Activated T-helper 17 cell treated with anti-CD3 and anti-CD28 coated beads, Interleukin-2, amount 50 U/mL, for 72 hours (primary cell): ENCODE data around the gene NEURL1B. TPM values are rescaled to one million over a fixed set of nuclear protein-coding genes. Genes with fewer than 3 reads are reported as not detected.
"Not testable (repeated sequence)": the region's sequence is repeated elsewhere in the genome, so short reads cannot be mapped to it uniquely, and the experiment has no call there.

Experiments
- ATAC-seq: fragments of 150-1000 bp; cut with Tn5 transposase; replicated peaks from 2 replicates; pipeline ENCODE4 v1.10.0; 2021; ENCODE audit warnings: mild to moderate bottlenecking, moderate library complexity
- H3K27ac Mint-ChIP-seq: one replicate; pipeline ENCODE4 v1.8.0; 2022; ENCODE audit warnings: mixed read lengths
- H3K27me3 Mint-ChIP-seq: one replicate; pipeline ENCODE4 v1.8.0; 2022; ENCODE audit warnings: mixed read lengths
- H3K36me3 Mint-ChIP-seq: one replicate; pipeline ENCODE4 v1.8.0; 2022; ENCODE audit warnings: low read depth, mild to moderate bottlenecking, mixed read lengths
- H3K4me1 Mint-ChIP-seq: one replicate; pipeline ENCODE4 v1.8.0; 2022; ENCODE audit warnings: mixed read lengths
- H3K4me3 Mint-ChIP-seq: one replicate; pipeline ENCODE4 v1.8.0; 2022; ENCODE audit warnings: mild to moderate bottlenecking, mixed read lengths
- H3K9me3 Mint-ChIP-seq: one replicate; pipeline ENCODE4 v1.8.0; 2022; ENCODE audit warnings: mixed read lengths
- total RNA-seq, 2 donors: library from RNA; stranded (reverse); gene quantifications; one replicate each; pipeline ENCODE4 v1.2.3, GENCODE V29; 2022

Gene NEURL1B
- total RNA-seq, 2 donors from 2014 or later = 0.52 to 1.2 TPM

- H3K9me3 Mint-ChIP-seq = no peaks in the 10 kb centered on the region
- H3K4me3 Mint-ChIP-seq = no peak overlapping the region
- no peaks in the 10 kb centered on the region for H3K4me1 Mint-ChIP-seq
- no peak overlapping the region for H3K27ac Mint-ChIP-seq
- H3K36me3 Mint-ChIP-seq = no peaks in the 10 kb centered on the region
- H3K27me3 Mint-ChIP-seq = peaks cover 8% of the 10 kb centered on the region
- ATAC-seq = no peak
Measured at GRCh38 chr5:172647352-172648012, 6.4 kb downstream of the NEURL1B start.

GRCh38 chr5:172648013-172648381 is 6.9 kb downstream of the NEURL1B start:
- Mint-ChIP-seq H3K4me1 (no peaks in the 10 kb centered on the region), H3K36me3 (no peaks in the 10 kb centered on the region), H3K27ac (no peak overlapping the region), H3K4me3 (no peak overlapping the region), H3K9me3 (no peaks in the 10 kb centered on the region), H3K27me3 (peaks cover 5% of the 10 kb centered on the region)
- no peak for ATAC-seq

- no peaks in the 10 kb centered on the region for H3K36me3 Mint-ChIP-seq
- H3K9me3 Mint-ChIP-seq = no peaks in the 10 kb centered on the region
- no peaks in the 10 kb centered on the region for H3K4me1 Mint-ChIP-seq
- H3K4me3 Mint-ChIP-seq = no peak overlapping the region
- ATAC-seq = no peak
- H3K27me3 Mint-ChIP-seq = no peaks in the 10 kb centered on the region
- H3K27ac Mint-ChIP-seq = no peak overlapping the region
Measured at GRCh38 chr5:172648755-172649154, 7.7 kb downstream of the NEURL1B start.

GRCh38 chr5:172656496-172656895 is 15.4 kb downstream of the NEURL1B start:
- not testable (repeated sequence) for H3K36me3 Mint-ChIP-seq, H3K4me3 Mint-ChIP-seq, H3K27ac Mint-ChIP-seq, H3K27me3 Mint-ChIP-seq, ATAC-seq, H3K4me1 Mint-ChIP-seq
- H3K9me3 Mint-ChIP-seq = peaks cover 14% of the 10 kb centered on the region

- ATAC-seq, H3K27ac Mint-ChIP-seq, H3K4me1 Mint-ChIP-seq, H3K4me3 Mint-ChIP-seq, H3K36me3 Mint-ChIP-seq, H3K27me3 Mint-ChIP-seq: not testable (repeated sequence)
- H3K9me3 Mint-ChIP-seq = peaks cover 14% of the 10 kb centered on the region
Measured at GRCh38 chr5:172657524-172658233, 16.6 kb downstream of the NEURL1B start.

GRCh38 chr5:172658391-172658790 is 17.3 kb downstream of the NEURL1B start:
- ATAC-seq = no peak

GRCh38 chr5:172658961-172659501 is 18.0 kb downstream of the NEURL1B start:
- no peaks in the 10 kb centered on the region for H3K36me3 Mint-ChIP-seq
- H3K4me1 Mint-ChIP-seq = no peaks in the 10 kb centered on the region
- no peak overlapping the region for H3K27ac Mint-ChIP-seq
- ATAC-seq = no peak
- H3K4me3 Mint-ChIP-seq = no peak overlapping the region
- H3K9me3 Mint-ChIP-seq = peaks cover 14% of the 10 kb centered on the region
- H3K27me3 Mint-ChIP-seq = peaks cover 3% of the 10 kb centered on the region

More at GRCh38 chr5:172658391-172658790, 17.3 kb downstream of the NEURL1B start:
- peaks cover 14% of the 10 kb centered on the region for H3K9me3 Mint-ChIP-seq
- H3K27ac Mint-ChIP-seq = no peak overlapping the region
- H3K27me3 Mint-ChIP-seq = peaks cover 3% of the 10 kb centered on the region
- no peaks in the 10 kb centered on the region for H3K4me1 Mint-ChIP-seq
- H3K36me3 Mint-ChIP-seq = no peaks in the 10 kb centered on the region
- no peak overlapping the region for H3K4me3 Mint-ChIP-seq

GRCh38 chr5:172659570-172659908 is 18.5 kb downstream of the NEURL1B start:
- Mint-ChIP-seq H3K36me3 (no peaks in the 10 kb centered on the region), H3K27ac (no peak overlapping the region), H3K9me3 (peaks cover 14% of the 10 kb centered on the region), H3K4me3 (no peak overlapping the region), H3K27me3 (peaks cover 3% of the 10 kb centered on the region), H3K4me1 (no peaks in the 10 kb centered on the region)
- no peak for ATAC-seq

- ATAC-seq = no peak
- Mint-ChIP-seq H3K36me3 (no peaks in the 10 kb centered on the region), H3K27ac (no peak overlapping the region), H3K9me3 (peaks cover 12% of the 10 kb centered on the region), H3K4me1 (no peaks in the 10 kb centered on the region), H3K27me3 (no peaks in the 10 kb centered on the region), H3K4me3 (no peak overlapping the region)
Measured at GRCh38 chr5:172659909-172660628, 19.0 kb downstream of the NEURL1B start.

GRCh38 chr5:172660974-172661373 is 19.9 kb downstream of the NEURL1B start:
- no peak for ATAC-seq
- peaks cover 3% of the 10 kb centered on the region for H3K9me3 Mint-ChIP-seq
- no peaks in the 10 kb centered on the region for H3K4me1 Mint-ChIP-seq
- no peaks in the 10 kb centered on the region for H3K36me3 Mint-ChIP-seq
- H3K27me3 Mint-ChIP-seq = peaks cover 3% of the 10 kb centered on the region
- H3K27ac Mint-ChIP-seq = no peak overlapping the region
- H3K4me3 Mint-ChIP-seq = no peak overlapping the region

GRCh38 chr5:172661526-172661925 is 20.5 kb downstream of the NEURL1B start:
- Mint-ChIP-seq H3K9me3 (no peaks in the 10 kb centered on the region), H3K27me3 (peaks cover 3% of the 10 kb centered on the region), H3K27ac (no peak overlapping the region), H3K36me3 (no peaks in the 10 kb centered on the region), H3K4me3 (no peak overlapping the region), H3K4me1 (no peaks in the 10 kb centered on the region)
- no peak for ATAC-seq

- Mint-ChIP-seq H3K27me3 (peaks cover 3% of the 10 kb centered on the region), H3K27ac (no peak overlapping the region), H3K4me3 (no peak overlapping the region), H3K4me1 (no peaks in the 10 kb centered on the region), H3K9me3 (no peaks in the 10 kb centered on the region), H3K36me3 (no peaks in the 10 kb centered on the region)
- no peak for ATAC-seq
Measured at GRCh38 chr5:172662596-172662995, 21.5 kb downstream of the NEURL1B start.

GRCh38 chr5:172664018-172664417 is 23.0 kb downstream of the NEURL1B start:
- no peak overlapping the region for H3K4me3 Mint-ChIP-seq

GRCh38 chr5:172664681-172665541 is 23.8 kb downstream of the NEURL1B start:
- peaks cover 3% of the 10 kb centered on the region for H3K27me3 Mint-ChIP-seq
- H3K4me1 Mint-ChIP-seq = no peaks in the 10 kb centered on the region
- H3K9me3 Mint-ChIP-seq = no peaks in the 10 kb centered on the region
- no peak overlapping the region for H3K27ac Mint-ChIP-seq
- no peaks in the 10 kb centered on the region for H3K36me3 Mint-ChIP-seq
- ATAC-seq = no peak
- no peak overlapping the region for H3K4me3 Mint-ChIP-seq

More at GRCh38 chr5:172664018-172664417, 23.0 kb downstream of the NEURL1B start:
- H3K9me3 Mint-ChIP-seq = no peaks in the 10 kb centered on the region
- ATAC-seq = no peak
- no peaks in the 10 kb centered on the region for H3K4me1 Mint-ChIP-seq
- H3K27ac Mint-ChIP-seq = no peak overlapping the region
- no peaks in the 10 kb centered on the region for H3K36me3 Mint-ChIP-seq
- peaks cover 3% of the 10 kb centered on the region for H3K27me3 Mint-ChIP-seq
